Stimulated activated CD4-positive, alpha-beta T cell treated with anti-CD3 and anti-CD28 coated beads, Interleukin-12 subunit alpha, Interleukin-12 subunit beta, amount 100 ng/mL, for 24 hours (primary cell): Measurements from ENCODE around the gene DGCR6L.
"Not testable (repeated sequence)": the region's sequence is repeated elsewhere in the genome, so short reads cannot be mapped to it uniquely, and the experiment has no call there.

Experiments used
- DNase-seq, 2 experiments: peaks; one replicate each; pipeline ENCODE4 v3.0.0-alpha.2; 2020; ENCODE audit warnings: low read depth in 2 of 2

The DGCR6L gene

GRCh38 chr22:20291604-20292063 lies 28.2 kb downstream of the DGCR6L start:
- no peak for DNase-seq

- DNase-seq = no peak
Observed at GRCh38 chr22:20291249-20291586, 28.6 kb downstream of the DGCR6L start.

- no peak for DNase-seq
Observed at GRCh38 chr22:20290578-20291248, 29.1 kb downstream of the DGCR6L start.

- no peak for DNase-seq
Observed at GRCh38 chr22:20290045-20290392, 29.8 kb downstream of the DGCR6L start.

- not testable (repeated sequence) for DNase-seq
Observed at GRCh38 chr22:20289182-20290044, 30.4 kb downstream of the DGCR6L start.

GRCh38 chr22:20286784-20287423 lies 33.0 kb downstream of the DGCR6L start:
- not testable (repeated sequence) for DNase-seq

GRCh38 chr22:20286312-20286660 lies 33.6 kb downstream of the DGCR6L start:
- DNase-seq = not testable (repeated sequence)

GRCh38 chr22:20285473-20286311 lies 34.2 kb downstream of the DGCR6L start:
- peak; percentile 55 to 76 for DNase-seq

- DNase-seq = no peak
Observed at GRCh38 chr22:20284471-20285086, 35.3 kb downstream of the DGCR6L start.

GRCh38 chr22:20283674-20284066 lies 36.2 kb downstream of the DGCR6L start:
- no peak for DNase-seq

- no peak for DNase-seq
Observed at GRCh38 chr22:20282901-20283673, 36.8 kb downstream of the DGCR6L start.

- no peak for DNase-seq
Observed at GRCh38 chr22:20281891-20282290, 38.0 kb downstream of the DGCR6L start.

- DNase-seq = not testable (repeated sequence)
Observed at GRCh38 chr22:20281473-20281872, 38.4 kb downstream of the DGCR6L start.

- no peak for DNase-seq
Observed at GRCh38 chr22:20280866-20281265, 39.0 kb downstream of the DGCR6L start.

- not testable (repeated sequence) for DNase-seq
Observed at GRCh38 chr22:20280163-20280562, 39.7 kb downstream of the DGCR6L start.

- DNase-seq = no peak
Observed at GRCh38 chr22:20279662-20280134, 40.2 kb downstream of the DGCR6L start.

- DNase-seq = not testable (repeated sequence)
Observed at GRCh38 chr22:20278726-20279490, 41.0 kb downstream of the DGCR6L start.

GRCh38 chr22:20277936-20278635 lies 41.8 kb downstream of the DGCR6L start:
- DNase-seq = not testable (repeated sequence)

- DNase-seq = no peak
Observed at GRCh38 chr22:20276468-20276867, 43.4 kb downstream of the DGCR6L start.
